Hepatocyte (in vitro differentiated cells): ENCODE measurements around the gene PRDM10.

ENCODE experiments used
- CTCF ChIP-seq: fragments of 200-600 bp; sonication (generic); IDR thresholded peaks from 2 replicates; pipeline ENCODE4 v1.5.1; 2016; ENCODE audit warnings: antibody characterized with exemption, mild to moderate bottlenecking; ENCODE audit not compliant: poor library complexity
- EZH2 ChIP-seq: fragments of 200-600 bp; sonication (generic); IDR thresholded peaks from 2 replicates; pipeline ENCODE4 v1.6.1; 2016; ENCODE audit warnings: antibody characterized with exemption, mild to moderate bottlenecking, borderline replicate concordance

DNA sequence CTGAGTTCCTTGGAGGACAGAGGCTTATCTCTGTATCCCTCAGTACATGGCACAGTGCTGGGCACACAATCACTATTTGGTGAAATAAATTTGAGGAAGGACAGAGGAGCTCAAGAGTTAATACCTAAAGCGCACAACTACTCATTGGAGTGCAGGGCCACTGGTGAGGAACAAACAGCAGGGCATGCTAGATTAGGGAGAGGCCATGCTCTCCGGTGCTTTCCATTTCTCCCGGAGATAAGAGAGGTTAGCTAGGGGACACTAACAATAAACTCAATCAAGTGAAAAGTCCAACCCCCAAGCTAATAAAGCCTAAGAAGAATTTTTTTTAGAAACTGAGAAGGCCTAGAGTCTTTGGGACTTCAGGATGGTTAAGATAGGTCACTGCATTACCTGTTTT, 136.3 kb downstream of the PRDM10 start:
- TF ChIP-seq EZH2 (no peak), CTCF (no peak)
